ENCODE results near the gene PTPN23. TPM values are rescaled to one million over a fixed set of nuclear protein-coding genes. Genes with fewer than 3 reads are reported as not detected.

The PTPN23 gene
- polyA plus RNA-seq, 1 experiment = 1.3 TPM

DNA sequence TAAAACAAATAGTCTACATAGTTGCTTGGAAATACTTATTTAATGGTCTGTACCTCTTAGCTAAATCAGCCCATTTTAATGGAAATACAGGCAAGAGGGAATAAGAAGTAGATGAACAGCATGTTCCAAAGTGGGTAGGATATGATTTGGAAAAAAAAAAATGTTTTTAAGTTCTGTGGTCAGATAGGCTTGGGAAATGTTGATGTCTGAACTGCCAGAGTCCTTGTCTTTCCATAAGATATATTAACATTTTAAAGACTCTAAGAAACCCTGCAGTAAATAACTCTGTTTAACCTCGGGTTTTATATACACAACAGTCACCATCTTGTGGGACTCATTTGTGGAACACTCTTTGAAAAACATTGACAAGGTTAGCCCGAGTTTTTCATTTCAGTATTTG is 40.0 kb upstream of the PTPN23 start:
- no peak for DNase-seq (ENCODE audit: low read depth, low spot score)
- Histone ChIP-seq H3K4me3 (ENCODE audit: low read depth, low read length) (no peak overlapping the region), H3K27me3 (ENCODE audit: control insufficient read depth, insufficient read depth, low read length) (no peaks in the 10 kb centered on the region), H3K9me3 (ENCODE audit: control insufficient read depth, insufficient read depth, low read length) (no peaks in the 10 kb centered on the region), H3K27ac (ENCODE audit: low read depth, low read length) (no peak overlapping the region)
- ChIA-PET POLR2A (no interaction called here), CTCF (no interaction called here)
- TF ChIP-seq, protein P1, sequence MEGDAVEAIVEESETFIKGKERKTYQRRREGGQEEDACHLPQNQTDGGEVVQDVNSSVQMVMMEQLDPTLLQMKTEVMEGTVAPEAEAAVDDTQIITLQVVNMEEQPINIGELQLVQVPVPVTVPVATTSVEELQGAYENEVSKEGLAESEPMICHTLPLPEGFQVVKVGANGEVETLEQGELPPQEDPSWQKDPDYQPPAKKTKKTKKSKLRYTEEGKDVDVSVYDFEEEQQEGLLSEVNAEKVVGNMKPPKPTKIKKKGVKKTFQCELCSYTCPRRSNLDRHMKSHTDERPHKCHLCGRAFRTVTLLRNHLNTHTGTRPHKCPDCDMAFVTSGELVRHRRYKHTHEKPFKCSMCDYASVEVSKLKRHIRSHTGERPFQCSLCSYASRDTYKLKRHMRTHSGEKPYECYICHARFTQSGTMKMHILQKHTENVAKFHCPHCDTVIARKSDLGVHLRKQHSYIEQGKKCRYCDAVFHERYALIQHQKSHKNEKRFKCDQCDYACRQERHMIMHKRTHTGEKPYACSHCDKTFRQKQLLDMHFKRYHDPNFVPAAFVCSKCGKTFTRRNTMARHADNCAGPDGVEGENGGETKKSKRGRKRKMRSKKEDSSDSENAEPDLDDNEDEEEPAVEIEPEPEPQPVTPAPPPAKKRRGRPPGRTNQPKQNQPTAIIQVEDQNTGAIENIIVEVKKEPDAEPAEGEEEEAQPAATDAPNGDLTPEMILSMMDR (IDR thresholded peaks at IDR 0.05; ENCODE audit: low read depth, low read length) = no peak

DNA sequence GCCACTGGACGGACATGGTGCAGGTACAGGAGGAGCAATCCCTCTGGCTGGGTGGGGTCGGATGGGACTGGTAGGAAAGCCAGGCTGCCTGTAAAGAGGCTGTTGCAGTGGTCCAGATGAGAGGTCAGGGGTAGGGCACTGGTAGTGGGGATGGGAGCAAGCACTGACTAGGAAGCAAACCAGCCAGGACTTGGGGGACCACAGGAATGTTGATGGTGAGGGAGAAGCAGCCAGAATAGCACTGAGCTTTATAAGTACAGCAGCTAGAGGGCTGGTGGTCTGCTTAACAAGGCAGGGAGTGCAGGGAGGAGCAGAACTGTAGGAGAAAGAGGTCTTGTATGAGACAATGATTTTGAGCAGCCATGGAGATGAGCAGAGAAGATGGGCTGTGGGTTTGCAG is 38.7 kb upstream of the PTPN23 start:
- no peak for DNase-seq (ENCODE audit: low read depth, low spot score)
- CTCF ChIA-PET = no interaction called here

DNA sequence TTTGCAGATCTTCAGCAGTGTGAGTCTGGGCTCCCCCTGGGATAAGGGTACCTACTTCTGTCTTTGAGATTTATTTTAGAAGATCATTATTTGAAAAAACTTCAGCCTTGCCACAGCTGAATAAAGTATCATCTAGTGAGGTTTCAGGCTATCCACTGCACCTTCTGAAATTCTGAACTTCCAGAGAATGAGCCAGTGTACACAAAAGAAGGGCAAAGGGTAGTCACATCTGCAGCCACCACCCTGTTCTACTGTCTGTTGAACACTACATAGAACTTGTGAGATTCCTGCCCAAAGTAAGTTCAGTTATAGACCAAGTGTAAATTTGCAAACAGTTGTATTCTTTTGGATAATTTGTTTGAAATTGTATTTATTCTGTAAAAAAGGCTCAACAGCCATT is 38.0 kb upstream of the PTPN23 start:
- no peak overlapping the region for H3K27ac ChIP-seq (ENCODE audit: low read depth, low read length)
- no peak for DNase-seq (ENCODE audit: low read depth, low spot score)
- no peaks in the 10 kb centered on the region for H3K9me3 ChIP-seq (ENCODE audit: control insufficient read depth, insufficient read depth, low read length)
- POLR2A ChIA-PET = no interaction called here
- no peaks in the 10 kb centered on the region for H3K27me3 ChIP-seq (ENCODE audit: control insufficient read depth, insufficient read depth, low read length)
- CTCF ChIA-PET = no interaction called here
- no peak overlapping the region for H3K4me3 ChIP-seq (ENCODE audit: low read depth, low read length)
- TF ChIP-seq, protein P1 (IDR thresholded peaks at IDR 0.05; ENCODE audit: low read depth, low read length) = no peak

More for the DNA sequence above, 38.7 kb upstream of the PTPN23 start:
- Histone ChIP-seq H3K27ac (ENCODE audit: low read depth, low read length) (no peak overlapping the region), H3K9me3 (ENCODE audit: control insufficient read depth, insufficient read depth, low read length) (no peaks in the 10 kb centered on the region), H3K4me3 (ENCODE audit: low read depth, low read length) (no peak overlapping the region), H3K27me3 (ENCODE audit: control insufficient read depth, insufficient read depth, low read length) (no peaks in the 10 kb centered on the region)
- TF ChIP-seq, protein P1 (IDR thresholded peaks at IDR 0.05; ENCODE audit: low read depth, low read length) = no peak
- POLR2A ChIA-PET = no interaction called here

DNA sequence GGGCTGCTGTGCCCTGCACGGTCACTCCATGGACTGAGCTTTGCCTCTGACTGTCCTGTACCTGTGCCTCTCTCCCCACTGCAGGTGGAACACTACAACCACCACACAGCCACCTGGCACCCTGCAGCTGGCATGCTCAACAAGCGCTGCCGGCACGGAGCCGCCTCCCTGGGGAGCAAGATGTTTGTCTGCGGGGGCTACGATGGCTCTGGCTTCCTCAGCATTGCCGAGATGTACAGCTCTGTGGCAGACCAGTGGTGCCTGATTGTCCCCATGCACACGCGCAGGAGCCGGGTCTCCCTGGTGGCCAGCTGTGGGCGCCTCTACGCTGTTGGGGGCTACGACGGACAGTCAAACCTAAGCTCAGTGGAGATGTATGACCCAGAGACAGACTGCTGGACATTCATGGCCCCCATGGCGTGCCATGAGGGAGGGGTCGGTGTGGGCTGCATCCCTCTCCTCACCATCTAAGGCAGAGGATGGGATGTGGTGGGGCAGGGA is 37.3 kb upstream of the PTPN23 start:
- Histone ChIP-seq H3K4me3 (ENCODE audit: low read depth, low read length) (no peak overlapping the region), H3K27me3 (ENCODE audit: control insufficient read depth, insufficient read depth, low read length) (no peaks in the 10 kb centered on the region), H3K9me3 (ENCODE audit: control insufficient read depth, insufficient read depth, low read length) (no peaks in the 10 kb centered on the region), H3K27ac (ENCODE audit: low read depth, low read length) (no peak overlapping the region)
- ChIA-PET CTCF (interaction anchor here (0.5 kb wide), 1 partner anchor 141 kb away, joined by 3 read pairs; no protein-coding TSS in a partner anchor), POLR2A (no interaction called here)
- no peak for DNase-seq (ENCODE audit: low read depth, low spot score)
- TF ChIP-seq, protein P1 (IDR thresholded peaks at IDR 0.05; ENCODE audit: low read depth, low read length) = no peak

DNA sequence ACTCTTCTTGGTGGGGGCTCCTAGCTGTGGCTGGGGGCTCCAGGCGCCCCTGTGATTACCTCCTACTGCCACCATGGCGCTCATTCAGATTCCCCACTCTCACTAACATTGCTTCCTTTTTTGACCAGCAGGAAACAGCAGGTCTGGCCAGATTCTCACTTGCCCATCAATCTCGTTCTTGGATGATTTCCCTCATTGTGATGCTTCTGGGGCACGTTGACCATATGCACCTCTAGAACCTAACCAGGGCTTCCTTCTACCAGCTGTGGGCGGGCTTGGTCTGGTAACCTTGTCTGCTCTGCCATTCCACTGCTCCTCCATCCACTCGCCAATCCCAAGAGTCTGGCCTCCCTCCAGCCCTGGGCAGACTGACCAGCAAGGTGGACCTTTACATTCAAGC is 35.9 kb upstream of the PTPN23 start:
- TF ChIP-seq, protein P1 (IDR thresholded peaks at IDR 0.05; ENCODE audit: low read depth, low read length) = no peak
- no peak overlapping the region for H3K27ac ChIP-seq (ENCODE audit: low read depth, low read length)
- H3K27me3 ChIP-seq (ENCODE audit: control insufficient read depth, insufficient read depth, low read length) = no peaks in the 10 kb centered on the region
- no peak for DNase-seq (ENCODE audit: low read depth, low spot score)
- POLR2A ChIA-PET = no interaction called here
- H3K9me3 ChIP-seq (ENCODE audit: control insufficient read depth, insufficient read depth, low read length) = no peaks in the 10 kb centered on the region
- no peak overlapping the region for H3K4me3 ChIP-seq (ENCODE audit: low read depth, low read length)
- CTCF ChIA-PET = no interaction called here

Data from AG04450 (cell line).